ENCODE measurements around the gene MYCBPAP.
"Not testable (repeated sequence)": the region's sequence is repeated elsewhere in the genome, so short reads cannot be mapped to it uniquely, and the experiment has no call there.

MYCBPAP gene

DNA sequence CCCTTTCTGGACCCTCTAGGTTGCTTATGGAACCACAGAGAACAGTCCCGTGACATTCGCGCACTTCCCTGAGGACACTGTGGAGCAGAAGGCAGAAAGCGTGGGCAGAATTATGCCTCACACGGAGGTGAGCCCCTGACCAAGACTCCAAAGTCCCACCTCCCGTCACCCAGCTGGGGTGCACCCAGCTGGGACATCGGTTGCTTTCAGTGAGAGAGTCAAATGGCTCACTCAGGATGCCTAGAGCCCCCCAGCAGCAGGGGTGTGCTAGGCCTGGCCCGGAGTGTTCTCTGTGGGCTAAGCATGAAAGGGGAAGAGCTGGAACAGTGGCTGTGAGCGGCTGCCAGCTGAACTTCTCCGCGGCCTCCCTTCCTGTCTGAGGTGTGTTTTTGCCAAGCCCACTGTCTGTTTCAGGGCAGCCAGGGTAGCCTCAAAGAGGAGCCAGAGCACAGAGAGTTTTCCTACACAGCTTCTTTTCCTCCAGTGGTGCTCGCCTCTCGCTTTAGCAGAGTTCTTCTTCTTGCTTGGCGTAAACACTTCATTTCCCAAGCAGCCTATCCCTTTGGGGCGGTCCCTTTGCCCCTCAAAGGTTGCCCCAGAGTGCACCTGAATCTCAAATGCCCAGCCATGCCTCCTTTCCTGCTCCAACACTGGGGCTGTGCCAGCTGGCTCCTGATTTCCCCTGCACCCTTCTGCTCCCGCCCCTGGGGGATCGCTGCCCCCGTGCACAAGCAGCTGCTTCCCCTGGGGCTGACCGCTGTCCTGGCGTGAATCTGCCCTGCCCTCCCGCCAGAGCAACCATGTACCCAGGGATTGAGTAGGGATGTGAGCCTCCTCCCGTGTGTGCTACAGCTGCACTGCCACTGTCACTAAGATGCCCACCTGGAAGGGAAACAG, 37.0 kb upstream of the MYCBPAP start:
- no peak for DNase-seq

DNA sequence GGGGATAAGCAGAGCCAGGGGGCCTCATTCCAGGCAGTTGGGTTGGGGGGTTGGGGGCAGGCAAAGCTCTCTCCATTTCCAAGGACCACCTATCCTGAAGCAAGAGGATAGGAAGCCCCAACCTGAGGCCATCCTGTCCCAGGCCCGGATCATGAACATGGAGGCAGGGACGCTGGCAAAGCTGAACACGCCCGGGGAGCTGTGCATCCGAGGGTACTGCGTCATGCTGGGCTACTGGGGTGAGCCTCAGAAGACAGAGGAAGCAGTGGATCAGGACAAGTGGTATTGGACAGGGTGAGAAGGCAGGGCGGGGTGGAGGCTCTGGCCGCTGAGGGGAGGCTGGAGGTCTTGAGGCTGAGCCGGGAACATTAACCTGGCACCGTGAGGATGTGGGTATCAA, 36.0 kb upstream of the MYCBPAP start:
- DNase-seq, result no peak

DNA sequence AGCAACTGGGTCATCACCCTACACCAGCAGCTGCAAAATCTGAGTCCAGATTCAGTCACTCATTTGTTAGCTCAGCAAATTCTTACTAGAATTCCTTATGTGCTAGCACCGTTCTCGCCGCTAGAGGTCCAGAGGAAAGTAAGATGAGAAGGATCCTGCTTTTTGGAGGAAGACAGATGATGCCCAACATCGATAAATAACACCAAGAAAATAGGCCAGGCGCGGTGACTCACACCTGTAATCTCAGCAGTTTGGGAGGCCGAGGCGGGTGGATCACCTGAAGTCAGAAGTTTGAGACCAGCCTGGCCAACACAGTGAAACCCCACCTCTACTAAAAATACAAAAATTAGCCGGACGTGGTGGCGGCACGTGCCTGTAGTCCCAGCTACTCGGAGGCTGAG, 35.5 kb upstream of the MYCBPAP start:
- DNase-seq, result not testable (repeated sequence)

DNA sequence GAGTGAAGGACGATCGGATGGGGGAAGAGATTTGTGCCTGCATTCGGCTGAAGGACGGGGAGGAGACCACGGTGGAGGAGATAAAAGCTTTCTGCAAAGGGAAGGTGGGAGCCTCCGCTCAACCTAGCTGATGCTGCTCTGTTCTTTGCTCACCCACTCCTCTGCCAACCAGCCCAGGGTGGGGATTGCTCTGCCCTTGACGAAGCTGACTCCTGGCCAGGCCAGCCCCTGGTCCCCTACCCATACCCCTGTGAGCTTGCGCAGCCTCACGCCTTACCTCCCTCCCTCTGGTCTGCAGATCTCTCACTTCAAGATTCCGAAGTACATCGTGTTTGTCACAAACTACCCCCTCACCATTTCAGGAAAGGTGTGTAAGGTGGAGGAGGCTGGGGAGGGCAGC, 34.3 kb upstream of the MYCBPAP start:
- no peak for DNase-seq

DNA sequence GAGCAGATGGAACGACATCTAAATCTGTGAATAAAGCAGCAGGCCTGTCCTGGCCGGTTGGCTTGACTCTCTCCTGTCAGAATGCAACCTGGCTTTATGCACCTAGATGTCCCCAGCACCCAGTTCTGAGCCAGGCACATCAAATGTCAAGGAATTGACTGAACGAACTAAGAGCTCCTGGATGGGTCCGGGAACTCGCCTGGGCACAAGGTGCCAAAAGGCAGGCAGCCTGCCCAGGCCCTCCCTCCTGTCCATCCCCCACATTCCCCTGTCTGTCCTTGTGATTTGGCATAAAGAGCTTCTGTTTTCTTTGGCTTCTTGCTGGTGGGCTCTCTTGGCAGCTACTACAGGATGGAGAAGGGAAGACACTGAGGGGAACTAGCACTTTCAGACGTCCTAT, 33.7 kb upstream of the MYCBPAP start:
- DNase-seq, result no peak

DNA sequence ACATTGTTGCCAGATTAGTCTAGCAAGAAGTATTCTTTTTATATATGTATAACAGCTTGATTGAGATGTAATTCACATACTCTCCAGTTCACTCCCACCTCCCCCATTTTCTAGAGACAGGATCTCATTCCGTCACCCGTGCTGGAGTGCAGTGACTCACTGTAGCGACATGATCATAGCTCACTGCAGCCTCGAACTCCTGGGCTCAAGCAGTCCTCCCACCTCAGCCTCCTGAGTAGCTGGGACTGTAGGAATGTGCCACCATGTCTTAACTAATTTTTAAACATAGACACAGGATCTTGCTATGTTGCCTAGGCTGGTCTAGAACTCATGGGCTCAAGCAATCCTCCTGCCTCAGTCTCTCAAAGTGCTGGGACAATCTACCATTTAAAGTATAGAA, 32.9 kb upstream of the MYCBPAP start:
- DNase-seq, result no peak

DNA sequence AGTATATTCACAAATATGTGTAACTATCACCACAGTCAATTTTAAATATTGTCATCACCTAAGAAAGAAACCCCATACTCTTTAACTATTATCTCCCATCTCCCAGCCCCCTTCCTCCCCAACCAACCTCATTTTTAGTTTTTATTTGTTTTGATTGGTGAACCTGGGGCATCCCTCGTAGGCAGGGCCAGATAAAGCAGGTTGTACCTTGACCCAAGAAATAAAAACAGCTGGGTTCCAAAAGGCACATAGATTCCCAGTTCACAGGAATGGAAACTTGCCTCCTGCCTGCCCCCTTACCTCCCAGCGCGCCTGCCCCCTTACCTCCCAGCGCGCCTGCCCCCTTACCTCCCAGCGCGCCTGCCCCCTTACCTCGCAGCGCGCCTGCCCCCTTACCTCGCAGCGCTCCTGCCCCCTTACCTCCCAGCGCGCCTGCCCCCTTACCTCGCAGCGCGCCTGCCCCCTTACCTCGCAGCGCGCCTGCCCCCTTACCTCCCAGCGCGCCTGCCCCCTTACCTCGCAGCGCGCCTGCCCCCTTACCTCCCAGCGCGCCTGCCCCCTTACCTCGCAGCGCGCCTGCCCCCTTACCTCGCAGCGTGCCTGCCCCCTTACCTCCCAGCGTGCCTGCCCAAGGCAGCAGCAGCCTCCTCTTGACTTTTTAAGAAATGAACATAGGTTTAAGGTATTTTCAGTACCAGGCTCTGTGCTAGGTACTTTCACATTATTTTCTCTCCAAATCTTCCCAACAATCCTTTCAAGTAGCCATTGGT, 32.3 kb upstream of the MYCBPAP start:
- not testable (repeated sequence) for DNase-seq

DNA sequence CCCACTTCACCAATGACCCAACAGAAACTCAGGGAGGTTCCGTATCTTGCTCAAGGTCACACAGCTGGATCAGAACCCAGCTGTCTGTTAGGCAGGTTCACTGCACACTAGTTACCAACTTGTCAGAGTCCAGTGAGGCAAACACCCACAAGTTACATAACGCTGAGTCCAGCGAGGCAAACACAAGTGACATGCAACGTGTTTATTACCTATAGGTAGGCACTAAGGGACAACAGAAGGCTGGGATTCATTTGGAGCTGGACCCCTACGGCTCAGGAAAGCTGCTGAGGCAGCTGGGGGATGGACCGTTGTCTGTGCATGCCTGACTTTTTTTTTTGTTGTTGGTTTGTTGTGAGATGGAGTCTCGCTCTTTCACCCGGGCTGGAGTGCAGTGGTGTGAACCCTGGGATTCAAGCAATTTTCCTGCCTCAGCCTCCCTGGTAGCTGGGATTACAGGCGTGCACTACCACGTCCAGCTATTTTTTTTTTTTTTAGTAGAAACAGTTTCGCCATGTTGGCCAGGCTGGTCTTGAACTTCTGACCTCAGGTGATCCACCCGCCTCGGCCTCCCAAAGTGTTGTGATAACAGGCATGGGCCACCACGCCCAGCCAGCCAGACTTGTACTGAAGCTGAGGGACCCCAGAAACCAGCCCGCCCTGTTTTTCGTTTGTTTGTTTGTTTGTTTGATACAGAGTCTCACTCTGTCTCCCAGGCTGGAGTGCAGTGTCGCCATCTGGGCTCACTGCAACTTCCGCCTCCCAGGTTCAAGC, 31.5 kb upstream of the MYCBPAP start:
- DNase-seq, result no peak

DNA sequence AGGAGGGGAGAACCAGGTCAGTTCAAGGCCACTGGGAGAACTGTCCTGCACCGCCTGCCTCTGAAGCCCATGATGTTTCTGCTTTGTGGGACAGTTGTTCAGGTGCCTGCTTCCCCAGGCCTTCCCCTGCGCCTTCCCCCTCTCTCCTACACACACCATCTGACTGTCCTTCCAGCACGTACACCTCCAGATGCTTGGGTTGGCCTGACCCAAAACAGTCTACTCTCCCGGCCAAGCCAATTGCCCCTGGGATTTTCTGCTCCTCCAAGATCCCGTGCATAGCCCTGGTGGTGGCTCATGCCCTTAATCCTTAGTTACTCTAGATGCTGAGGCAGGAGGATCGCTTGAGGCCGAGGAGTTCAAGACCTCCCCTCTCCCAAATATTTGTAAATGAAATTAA, 30.3 kb upstream of the MYCBPAP start:
- no peak for DNase-seq

DNA sequence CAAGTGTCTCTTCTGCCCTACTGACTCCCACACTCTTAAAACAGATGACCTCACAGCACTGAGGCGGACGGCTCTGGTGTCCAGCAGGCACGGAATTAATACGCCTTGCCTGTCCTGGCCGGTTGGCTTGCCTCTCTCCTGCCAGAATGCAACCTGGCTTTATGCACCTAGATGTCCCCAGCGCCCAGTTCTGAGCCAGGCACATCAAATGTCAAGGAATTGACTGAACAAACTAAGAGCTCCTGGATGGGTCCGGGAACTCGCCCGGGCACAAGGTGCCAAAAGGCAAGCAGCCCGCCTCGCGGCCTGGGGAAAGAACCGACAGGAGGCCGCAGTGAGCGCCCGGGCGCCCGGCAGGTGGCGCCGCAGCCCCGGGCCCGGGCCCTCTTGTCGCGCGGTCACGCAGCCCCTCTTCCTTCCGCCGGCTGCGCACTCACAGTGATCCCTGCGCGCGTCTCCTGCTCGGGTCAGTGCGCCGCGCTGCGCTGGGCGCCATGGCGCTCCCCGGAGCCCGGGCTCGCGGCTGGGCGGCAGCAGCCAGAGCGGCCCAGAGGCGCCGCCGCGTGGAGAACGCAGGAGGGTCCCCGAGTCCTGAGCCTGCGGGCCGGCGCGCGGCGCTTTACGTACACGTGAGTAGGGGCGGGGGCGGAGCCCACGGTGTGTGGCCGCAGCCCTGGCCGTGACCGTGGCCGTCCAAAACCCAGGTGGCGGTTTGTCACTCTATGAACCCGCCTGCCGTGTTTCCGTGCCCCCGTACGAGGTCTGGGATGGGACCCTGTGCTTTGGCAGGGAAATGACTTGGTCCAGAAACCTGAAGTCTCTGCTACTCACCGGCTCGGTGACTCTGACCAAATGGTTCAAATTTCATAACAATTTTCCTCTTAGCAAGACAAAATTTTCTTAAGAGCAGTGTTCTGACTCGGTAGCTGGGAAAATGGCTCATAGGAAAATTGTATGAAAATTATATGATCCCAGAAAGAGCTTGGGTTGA, 29.6 kb upstream of the MYCBPAP start, which contains the start of gene RSAD1:
TSS of gene RSAD1 (plus strand) at position 470 of the 991 bp plus-strand sequence. CDS start at position 495, 25 bp downstream.
- DNase-seq, result peak; percentile 83

DNA sequence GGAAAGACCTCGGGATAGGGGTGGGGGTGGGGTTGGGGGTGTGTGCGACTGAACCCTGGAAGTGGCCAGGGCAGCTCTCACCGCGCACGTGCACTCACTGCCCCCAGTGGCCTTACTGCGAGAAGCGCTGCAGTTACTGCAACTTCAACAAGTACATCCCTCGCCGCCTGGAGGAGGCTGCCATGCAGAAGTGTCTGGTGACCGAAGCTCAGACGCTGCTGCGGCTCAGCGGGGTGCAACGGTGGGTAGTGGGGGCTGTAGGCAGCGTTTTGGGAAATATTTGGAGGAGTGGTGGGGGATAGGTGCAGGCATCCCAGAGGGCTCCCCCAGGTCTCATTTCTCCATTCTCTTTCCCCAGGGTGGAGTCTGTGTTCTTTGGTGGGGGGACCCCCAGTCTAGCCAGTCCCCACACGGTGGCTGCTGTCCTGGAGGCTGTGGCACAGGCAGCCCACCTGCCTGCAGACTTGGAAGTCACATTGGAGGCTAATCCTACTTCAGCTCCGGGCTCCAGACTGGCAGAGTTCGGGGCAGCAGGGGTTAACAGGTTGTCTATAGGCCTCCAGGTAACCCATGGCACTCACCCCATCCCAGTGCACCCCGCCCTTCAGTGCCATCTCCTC, 28.6 kb upstream of the MYCBPAP start:
- peak; percentile 51 for DNase-seq

DNA sequence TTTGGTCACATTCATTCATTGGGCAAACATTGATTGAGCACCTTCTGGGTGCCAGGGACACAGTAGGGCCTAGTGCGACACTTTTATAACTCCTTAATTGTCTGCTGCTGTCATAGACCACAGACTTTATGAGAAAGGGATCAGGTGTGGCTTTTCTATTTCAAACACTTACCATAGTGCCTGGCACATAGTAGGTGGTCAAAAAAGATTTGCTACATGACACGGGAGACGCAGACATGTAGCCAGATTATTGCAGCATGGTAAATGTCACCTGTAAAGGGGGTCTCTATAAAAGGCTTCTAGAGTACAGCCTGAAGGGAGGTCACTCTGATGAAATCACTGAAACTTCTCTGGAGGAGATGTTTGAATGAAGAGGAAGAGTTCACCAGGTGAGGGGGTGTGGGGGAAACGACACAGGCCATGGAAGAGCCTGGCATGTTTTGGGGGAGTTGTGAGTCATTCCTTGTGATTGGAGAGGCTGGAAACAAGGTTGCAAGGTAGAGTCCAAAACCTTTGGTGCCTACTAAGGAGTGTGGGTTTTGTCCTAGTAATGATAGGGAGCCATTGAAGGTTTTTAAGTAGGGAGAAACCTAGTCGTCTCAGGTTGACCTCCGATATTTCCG, 28.0 kb upstream of the MYCBPAP start:
- DNase-seq, result no peak

DNA sequence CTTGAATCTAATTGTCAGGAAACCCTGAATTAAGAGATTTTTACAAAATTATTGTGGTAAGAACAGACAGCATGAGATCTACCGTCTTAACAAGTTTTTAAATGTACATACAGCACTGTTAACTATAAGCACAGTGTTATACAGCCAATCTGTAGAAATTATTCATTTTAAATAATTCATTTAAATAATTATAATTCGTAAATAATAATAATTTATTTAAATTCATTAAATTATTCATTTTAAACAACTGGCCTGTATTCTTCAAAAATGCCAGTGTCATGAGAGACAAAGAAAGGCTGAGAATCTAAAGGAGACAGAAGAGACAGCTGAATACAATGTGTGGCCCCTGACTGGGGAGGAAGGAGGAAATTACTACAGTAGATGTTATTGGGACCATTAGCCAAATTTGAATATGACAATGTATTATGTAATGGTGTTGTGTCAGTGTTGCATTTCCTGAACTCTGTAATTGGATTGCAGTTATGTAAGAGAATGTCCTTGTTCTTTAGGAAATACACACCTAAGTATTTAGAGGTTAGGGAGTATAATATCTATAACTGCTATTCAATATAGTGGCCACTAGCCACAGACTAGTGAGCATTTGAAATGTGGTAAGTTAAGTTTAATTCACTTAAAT, 27.3 kb upstream of the MYCBPAP start:
- no peak for DNase-seq

DNA sequence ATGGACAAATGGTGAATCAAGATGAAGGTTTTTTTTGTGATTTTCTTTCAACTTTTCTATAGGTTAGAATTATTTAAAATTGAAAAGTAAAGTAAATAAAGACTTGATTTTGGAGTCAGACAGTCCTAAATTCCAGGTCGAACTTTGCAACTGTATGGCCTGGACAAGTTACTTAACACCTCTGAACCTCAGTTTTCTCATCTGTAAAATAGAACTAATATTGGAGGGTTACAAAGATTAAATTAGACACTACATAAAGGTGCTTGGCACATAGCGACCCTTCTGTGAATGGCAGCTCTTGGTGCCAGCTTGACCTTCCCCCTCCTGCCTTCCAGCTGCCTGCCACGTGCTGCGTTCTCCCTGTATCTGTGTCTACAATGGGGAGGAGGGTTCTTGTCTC, 26.6 kb upstream of the MYCBPAP start:
- DNase-seq, result no peak

DNA sequence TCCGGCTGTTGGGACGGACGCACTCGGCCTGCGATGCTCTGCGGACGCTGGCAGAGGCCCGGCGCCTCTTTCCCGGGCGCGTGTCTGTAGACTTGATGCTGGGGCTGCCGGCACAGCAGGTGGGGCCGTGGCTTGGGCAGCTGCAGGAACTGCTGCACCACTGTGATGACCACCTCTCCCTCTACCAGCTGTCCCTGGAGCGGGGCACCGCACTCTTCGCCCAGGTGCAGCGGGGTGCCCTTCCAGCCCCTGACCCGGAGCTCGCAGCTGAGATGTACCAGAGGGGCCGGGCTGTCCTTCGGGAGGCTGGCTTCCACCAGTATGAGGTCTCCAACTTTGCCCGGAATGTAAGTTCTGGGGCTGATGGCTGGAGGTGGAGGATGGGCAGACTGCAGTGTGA, 26.1 kb upstream of the MYCBPAP start:
- no peak for DNase-seq

DNA sequence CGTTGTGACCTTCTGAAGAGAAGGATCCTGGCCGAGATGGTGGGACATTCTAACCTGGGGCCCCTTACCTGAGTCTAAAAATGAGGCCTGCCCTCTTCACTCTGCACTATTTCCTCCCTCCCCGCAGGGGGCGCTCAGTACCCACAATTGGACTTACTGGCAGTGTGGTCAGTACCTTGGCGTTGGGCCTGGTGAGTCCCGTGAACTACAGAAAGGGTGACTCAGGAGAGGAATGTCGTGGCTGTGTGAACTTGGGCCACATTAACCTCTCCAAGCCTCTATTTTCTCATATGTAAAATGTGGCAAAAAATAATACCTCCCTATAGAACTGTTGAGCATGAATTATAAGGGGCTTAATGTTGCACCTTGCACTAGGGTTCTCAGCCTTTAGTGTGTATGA, 25.7 kb upstream of the MYCBPAP start:
- peak; percentile 53 for DNase-seq

DNA sequence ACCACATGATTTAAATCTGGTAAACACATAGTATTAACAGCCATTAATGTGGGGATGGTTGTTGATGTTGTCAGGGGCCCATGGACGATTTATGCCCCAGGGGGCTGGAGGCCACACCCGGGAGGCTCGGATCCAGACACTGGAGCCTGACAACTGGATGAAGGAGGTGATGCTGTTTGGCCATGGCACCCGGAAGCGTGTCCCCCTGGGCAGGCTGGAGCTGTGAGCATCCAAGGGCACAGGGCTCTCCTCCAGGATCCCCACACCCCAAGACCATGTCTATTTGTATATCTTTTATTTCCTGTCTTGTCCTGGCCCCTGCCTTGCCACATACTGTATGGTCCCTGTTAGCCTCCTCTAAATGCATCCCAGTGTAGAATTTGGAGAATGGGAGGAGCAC, 25.0 kb upstream of the MYCBPAP start:
- no peak for DNase-seq

DNA sequence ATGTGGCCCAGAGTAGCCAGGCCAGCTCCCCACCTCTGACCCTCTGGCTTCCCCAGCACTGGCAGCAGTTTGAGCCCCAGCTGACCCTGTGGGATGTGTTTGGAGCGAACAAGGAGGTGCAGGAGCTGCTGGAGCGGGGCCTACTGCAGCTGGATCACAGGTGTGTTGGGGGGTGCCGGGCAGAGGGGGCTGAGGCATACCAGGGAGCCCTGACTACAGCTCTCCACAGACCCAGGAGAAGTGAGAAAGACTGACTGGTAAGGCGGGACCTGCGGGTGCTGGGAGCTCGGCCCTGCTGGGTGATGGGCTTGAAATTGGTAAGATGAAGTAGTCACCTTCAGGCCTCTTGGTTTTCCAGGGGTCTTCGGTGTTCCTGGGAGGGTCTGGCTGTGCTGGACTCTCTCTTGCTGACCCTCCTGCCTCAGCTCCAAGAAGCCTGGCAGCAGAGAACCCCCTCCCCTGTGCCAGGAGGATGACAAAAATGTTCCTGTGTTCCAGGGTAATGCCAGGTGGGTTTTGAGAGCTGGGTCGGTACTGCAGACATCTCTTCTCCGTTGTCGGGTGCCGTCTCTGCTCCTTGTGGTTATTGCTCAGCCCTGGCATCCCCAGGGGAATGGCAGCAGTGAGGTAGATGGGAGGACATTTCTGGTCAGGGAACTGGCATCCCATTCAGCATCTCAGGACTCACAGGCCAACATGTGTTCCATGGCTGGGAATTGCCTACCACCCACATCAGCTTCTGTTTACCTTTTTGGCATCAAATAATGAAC, 23.7 kb upstream of the MYCBPAP start:
- DNase-seq, result no peak

DNA sequence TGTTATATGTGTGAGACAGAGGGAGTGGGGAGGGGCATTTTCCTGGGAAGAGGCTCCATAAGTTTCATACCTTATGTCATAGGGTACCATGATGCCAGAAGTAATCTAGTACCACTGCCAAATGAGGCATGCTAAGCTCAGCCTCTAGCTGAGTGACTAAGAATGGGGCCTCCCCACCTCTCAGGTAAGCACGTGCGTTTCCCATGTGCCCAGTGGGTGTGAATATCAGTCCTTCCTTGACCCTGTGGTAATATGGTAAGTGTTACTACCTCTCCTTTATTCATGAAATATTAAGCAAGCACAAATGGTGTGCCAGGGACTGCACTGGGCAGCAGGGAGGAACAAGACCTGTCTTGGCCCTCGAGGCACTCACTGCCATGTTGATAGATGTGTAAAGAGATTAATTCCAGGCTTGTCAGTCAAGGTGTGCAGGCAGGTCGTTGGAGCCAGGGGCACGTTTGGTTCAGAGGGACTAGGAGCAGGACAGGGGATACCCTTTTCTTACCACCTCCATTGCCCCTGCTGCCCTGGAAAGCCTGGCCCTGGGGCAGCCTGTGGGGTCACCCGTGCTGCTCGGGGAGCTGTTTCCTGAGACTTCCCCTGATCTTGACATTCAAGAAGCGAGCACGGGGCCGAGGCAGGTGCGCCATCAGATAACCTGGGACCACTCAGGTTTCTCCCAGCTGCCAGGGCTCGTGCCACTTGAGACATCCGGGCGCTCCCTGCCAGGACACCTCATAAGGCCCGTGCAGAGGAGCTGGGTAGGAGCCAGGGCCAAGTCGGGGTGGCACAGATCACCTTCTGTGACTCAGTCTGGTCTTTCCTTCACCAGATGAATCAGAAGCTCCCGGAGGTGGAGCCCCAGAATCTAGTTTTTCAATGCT, 20.8 kb upstream of the MYCBPAP start:
- no peak for DNase-seq

Measured in activated effector memory CD4-positive, alpha-beta T cell treated with Interleukin-2 at 50 U/mL for 16 hours (primary cell).